Measurements from ENCODE around the gene KDELR1. TPM values are rescaled to one million over a fixed set of nuclear protein-coding genes. Genes with fewer than 3 reads are reported as not detected.

The KDELR1 gene
- total and polyA plus RNA-seq, 2 donors (not counting 3 experiments of a cell fraction or from before 2014, with no cell fraction given), result 199 to 224 TPM

DNA sequence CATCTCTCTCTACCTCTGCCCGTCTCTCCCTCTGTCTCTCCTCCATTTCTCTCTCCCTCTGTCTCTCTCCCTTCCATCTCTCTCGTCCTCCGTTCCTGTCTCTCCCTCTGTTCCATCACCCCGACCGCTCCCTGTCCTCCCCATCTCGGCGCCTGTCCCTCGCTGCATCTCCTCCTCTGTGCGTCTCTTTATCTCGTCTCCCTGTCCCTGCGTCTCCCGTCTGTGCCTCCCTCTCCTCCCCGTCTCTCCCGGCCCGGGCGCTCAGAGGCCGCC lies 6.7 kb upstream of the KDELR1 start:
- Histone ChIP-seq H3K27ac (ENCODE audit: insufficient read depth, low read depth, low read length) (no peak overlapping the region), H3K79me2 (ENCODE audit: control insufficient read depth, insufficient read depth, low read length) (no peaks in the 10 kb centered on the region), H3K27me3 (ENCODE audit: control insufficient read depth in 2 of 2, insufficient read depth in 2 of 2, low read length in 2 of 2) (peaks cover 21 to 29% of the 10 kb centered on the region in 2 experiments), H3K4me3 (replicated peaks in 1 of 3; ENCODE audit: insufficient read depth in 1 of 3, low read depth in 1 of 3, low read length in 3 of 3) (peak overlapping the region; percentile 29 to 38 (median 32)), H4K20me1 (replicated peaks; ENCODE audit: control insufficient read depth, extremely low read depth, insufficient read depth, low read length) (no peaks in the 10 kb centered on the region), H3K4me1 (ENCODE audit: control insufficient read depth, extremely low read depth, insufficient read depth, low read length) (peaks cover 10% of the 10 kb centered on the region), H3K9me3 (replicated peaks; ENCODE audit: control insufficient read depth, insufficient read depth, low read length) (no peaks in the 10 kb centered on the region), H3K4me2 (ENCODE audit: insufficient read depth, low read length) (peak overlapping the region; percentile 36), H3K9ac (replicated peaks; ENCODE audit: extremely low read depth, insufficient read depth, low read length) (peak overlapping the region; percentile 14), H3K36me3 (ENCODE audit: control insufficient read depth in 2 of 2, extremely low read depth in 1 of 2, insufficient read depth in 2 of 2, low read length in 2 of 2) (no peaks in the 10 kb centered on the region), H3K9me1 (replicated peaks; ENCODE audit: control insufficient read depth, extremely low read depth, insufficient read depth, low read length) (no peaks in the 10 kb centered on the region), H2AFZ (ENCODE audit: low read depth, low read length) (peak overlapping the region; percentile 58)
- DNase-seq (ENCODE audit: low read depth, low spot score) (no peak), FAIRE-seq (no peak)
- CTCF ChIA-PET, result no interaction called here
- dilution Hi-C loops (cut with MboI; ENCODE audit: extremely low pct_ligation_motif_present, low sequenced_read_pairs), result no loop called here
- POLR2A ChIA-PET, result no interaction called here
- intact Hi-C loops (cut with micrococcal nuclease), result loop anchor here (2.0 to 5.0 kb wide), 3 partner anchors 17 to 84 kb away; partner anchors contain the start of gene GRWD1
- no TSS peak for BruUV-seq (replicated peaks)
- TF ChIP-seq POLR2AphosphoS5 (IDR thresholded peaks at IDR 0.05; ENCODE audit: insufficient read depth, low read depth, low read length) (no peak), POLR2A (IDR thresholded peaks at IDR 0.05; ENCODE audit: low read depth, low read length) (no peak), GATA2 (IDR thresholded peaks at IDR 0.05; ENCODE audit: insufficient read depth, insufficient read length, low read depth, low read length) (no peak), FOS (IDR thresholded peaks at IDR 0.05; ENCODE audit: borderline replicate concordance, insufficient read depth, low read length) (no peak), MYC (IDR thresholded peaks at IDR 0.05; ENCODE audit: low read depth, low read length) (no peak), JUN (IDR thresholded peaks at IDR 0.05; ENCODE audit: borderline replicate concordance, insufficient read depth, insufficient read length, low read depth) (no peak), EZH2 (IDR thresholded peaks at IDR 0.05; ENCODE audit: borderline replicate concordance, low read depth, low read length, severe bottlenecking) (no peak)
- TF ChIP-seq, protein P1, sequence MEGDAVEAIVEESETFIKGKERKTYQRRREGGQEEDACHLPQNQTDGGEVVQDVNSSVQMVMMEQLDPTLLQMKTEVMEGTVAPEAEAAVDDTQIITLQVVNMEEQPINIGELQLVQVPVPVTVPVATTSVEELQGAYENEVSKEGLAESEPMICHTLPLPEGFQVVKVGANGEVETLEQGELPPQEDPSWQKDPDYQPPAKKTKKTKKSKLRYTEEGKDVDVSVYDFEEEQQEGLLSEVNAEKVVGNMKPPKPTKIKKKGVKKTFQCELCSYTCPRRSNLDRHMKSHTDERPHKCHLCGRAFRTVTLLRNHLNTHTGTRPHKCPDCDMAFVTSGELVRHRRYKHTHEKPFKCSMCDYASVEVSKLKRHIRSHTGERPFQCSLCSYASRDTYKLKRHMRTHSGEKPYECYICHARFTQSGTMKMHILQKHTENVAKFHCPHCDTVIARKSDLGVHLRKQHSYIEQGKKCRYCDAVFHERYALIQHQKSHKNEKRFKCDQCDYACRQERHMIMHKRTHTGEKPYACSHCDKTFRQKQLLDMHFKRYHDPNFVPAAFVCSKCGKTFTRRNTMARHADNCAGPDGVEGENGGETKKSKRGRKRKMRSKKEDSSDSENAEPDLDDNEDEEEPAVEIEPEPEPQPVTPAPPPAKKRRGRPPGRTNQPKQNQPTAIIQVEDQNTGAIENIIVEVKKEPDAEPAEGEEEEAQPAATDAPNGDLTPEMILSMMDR (IDR thresholded peaks at IDR 0.05; ENCODE audit: extremely low read depth in 1 of 2, insufficient read depth in 1 of 2, low read depth in 1 of 2, low read length in 2 of 2), result no peak
- TF ChIP-seq, protein P2, sequence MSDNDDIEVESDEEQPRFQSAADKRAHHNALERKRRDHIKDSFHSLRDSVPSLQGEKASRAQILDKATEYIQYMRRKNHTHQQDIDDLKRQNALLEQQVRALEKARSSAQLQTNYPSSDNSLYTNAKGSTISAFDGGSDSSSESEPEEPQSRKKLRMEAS (IDR thresholded peaks at IDR 0.05; ENCODE audit: insufficient read depth, insufficient read length), result no peak
